CD4-positive, alpha-beta memory T cell (primary cell): Measurements from ENCODE around the gene SPECC1. TPM values are rescaled to one million over a fixed set of nuclear protein-coding genes. Genes with fewer than 3 reads are reported as not detected.

ENCODE experiments used
- CTCF ChIA-PET: fragments of 350-600 bp; sonication (Branson Sonifier 250); formaldehyde crosslinking; loops from one replicate; lab custom pipeline; 2021; ENCODE audit warnings: inconsistent platforms; ENCODE audit not compliant: partially characterized antibody; lab: Charles Lee
- POLR2A ChIA-PET: fragments of 350-600 bp; sonication (Branson Sonifier 250); formaldehyde crosslinking; loops from one replicate; lab custom pipeline; 2021; ENCODE audit not compliant: partially characterized antibody; lab: Charles Lee
- DNase-seq, 5 donors: peaks; one replicate each; pipeline versions ENCODE4 v3.0.0 to v3.0.0-alpha.2; 2020 to 2022; ENCODE audit warnings: mixed read lengths in 1 of 5
- H3K27ac ChIP-seq: one replicate; pipeline ENCODE4 v1.7.0; 2013; ENCODE audit warnings: low read depth, low read length
- H3K27me3 ChIP-seq: 2 replicates; pipeline ENCODE4 v1.7.0; 2013; ENCODE audit warnings: mild to moderate bottlenecking, low read length, moderate library complexity; ENCODE audit not compliant: insufficient read depth
- H3K36me3 ChIP-seq: 2 replicates; pipeline ENCODE4 v1.7.0; 2013; ENCODE audit warnings: mild to moderate bottlenecking, low read length, moderate library complexity; ENCODE audit not compliant: insufficient read depth
- H3K4me1 ChIP-seq: 2 replicates; pipeline ENCODE4 v1.7.0; 2013; ENCODE audit warnings: mild to moderate bottlenecking, low read length, moderate library complexity; ENCODE audit not compliant: insufficient read depth
- H3K4me3 ChIP-seq, 2 donors: one replicate each; pipeline ENCODE4 v1.7.0; 2013; ENCODE audit warnings: low read length in 2 of 2, mild to moderate bottlenecking in 1 of 2
- H3K9me3 ChIP-seq, 2 donors: one replicate each; pipeline ENCODE4 v1.7.0; 2013; ENCODE audit warnings: low read length in 2 of 2, control low read depth in 1 of 2; ENCODE audit not compliant: control insufficient read depth in 1 of 2
- H3K27ac Mint-ChIP-seq, 7 donors: one replicate each; pipeline ENCODE4 v1.8.0; 2020 to 2021; ENCODE audit warnings: mixed read lengths in 7 of 7, mild to moderate bottlenecking in 6 of 7, inconsistent platforms in 3 of 7, moderate library complexity in 3 of 7
- H3K27me3 Mint-ChIP-seq, 2 donors: one replicate each; pipeline ENCODE4 v1.8.0; 2020 to 2021; ENCODE audit warnings: mixed read lengths in 2 of 2
- H3K36me3 Mint-ChIP-seq, 2 donors: one replicate each; pipeline ENCODE4 v1.8.0; 2020 to 2021; ENCODE audit warnings: mixed read lengths in 2 of 2, inconsistent platforms in 1 of 2, mild to moderate bottlenecking in 1 of 2
- H3K4me1 Mint-ChIP-seq, 4 donors: one replicate each; pipeline ENCODE4 v1.8.0; 2020 to 2021; ENCODE audit warnings: mixed read lengths in 4 of 4, mild to moderate bottlenecking in 1 of 4
- H3K4me3 Mint-ChIP-seq, 8 donors: one replicate each; pipeline ENCODE4 v1.8.0; 2020 to 2021; ENCODE audit warnings: mixed read lengths in 8 of 8, mild to moderate bottlenecking in 7 of 8, moderate library complexity in 6 of 8, inconsistent platforms in 3 of 8
- H3K9me3 Mint-ChIP-seq, 8 donors: one replicate each; pipeline ENCODE4 v1.8.0; 2020 to 2021; ENCODE audit warnings: mixed read lengths in 8 of 8, mild to moderate bottlenecking in 5 of 8, inconsistent platforms in 3 of 8, moderate library complexity in 1 of 8
- intact Hi-C: fragments of 100-400 bp; cut with micrococcal nuclease; formaldehyde crosslinking; loops from one replicate; pipeline ENCODE4 v1.15.1; 2023
- polyA plus RNA-seq, 2 donors: library from polyadenylated mRNA; unstranded; fragments of 300-500 nt; fragmentation: Illumina TruSeq; gene quantifications; one replicate each; pipeline ENCODE4 v1.2.3, GENCODE V29; 2021
- total RNA-seq, 2 experiments: library from RNA; stranded (reverse); gene quantifications; one replicate each; pipeline ENCODE4 v1.2.3, GENCODE V29; 2021

SPECC1 gene
- total and polyA plus RNA-seq, 4 experiments from 2014 or later: 1.7 to 13.4 (median 8.7) TPM

DNA sequence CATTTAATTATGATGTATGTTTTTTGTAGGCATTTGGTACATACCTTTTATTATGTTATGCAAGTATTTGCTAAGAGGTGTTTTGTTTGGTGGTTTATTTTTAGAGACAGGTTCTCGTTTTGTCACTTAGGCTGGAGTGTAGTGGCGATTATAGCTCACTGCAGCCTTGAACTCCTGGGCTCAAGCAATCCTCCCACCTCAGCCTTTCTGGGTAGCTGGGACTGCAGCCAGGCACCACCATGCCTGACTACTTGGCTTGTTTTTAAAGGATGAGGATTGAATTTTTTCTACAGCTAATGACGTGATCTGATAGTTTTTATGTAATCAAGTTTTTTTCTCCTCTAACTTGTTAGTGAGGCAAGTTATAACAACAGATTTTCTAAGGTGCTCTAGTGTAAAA lies 199.6 kb downstream of the SPECC1 start:
- Histone ChIP-seq H3K9me3 (no peaks in the 10 kb centered on the region), H3K27ac (no peak overlapping the region), H3K4me3 (no peak overlapping the region), H3K4me1 (no peaks in the 10 kb centered on the region), H3K27me3 (no peaks in the 10 kb centered on the region), H3K36me3 (no peaks in the 10 kb centered on the region)
- Mint-ChIP-seq H3K27me3 (no peaks in the 10 kb centered on the region), H3K4me3 (no peak overlapping the region), H3K36me3 (peaks cover 3 to 9% of the 10 kb centered on the region in 2 donors), H3K9me3 (peaks cover 0 to 4% (median 0%) of the 10 kb centered on the region in 8 donors), H3K4me1 (peaks cover 4 to 16% (median 9%) of the 10 kb centered on the region in 4 donors), H3K27ac (no peak overlapping the region)
- no peak for DNase-seq
- CTCF ChIA-PET: no interaction called here
- POLR2A ChIA-PET: no interaction called here
- intact Hi-C loops: no loop called here

- no peak overlapping the region for H3K27ac Mint-ChIP-seq
- H3K36me3 Mint-ChIP-seq: peaks cover 3 to 9% of the 10 kb centered on the region in 2 donors
- Histone ChIP-seq H3K36me3 (no peaks in the 10 kb centered on the region), H3K4me3 (no peak overlapping the region), H3K9me3 (no peaks in the 10 kb centered on the region), H3K27me3 (no peaks in the 10 kb centered on the region), H3K27ac (no peak overlapping the region), H3K4me1 (no peaks in the 10 kb centered on the region)
- H3K4me1 Mint-ChIP-seq: peaks cover 2 to 10% (median 8%) of the 10 kb centered on the region in 4 donors
- ChIA-PET CTCF (interaction anchor here (2.5 kb wide), 1 partner anchor 17 kb away, joined by 6 read pairs; no protein-coding TSS in a partner anchor), POLR2A (no interaction called here)
- peaks cover 0 to 4% (median 0%) of the 10 kb centered on the region in 8 donors for H3K9me3 Mint-ChIP-seq
- intact Hi-C loops: no loop called here
- no peak for DNase-seq
- H3K27me3 Mint-ChIP-seq: no peaks in the 10 kb centered on the region
- no peak overlapping the region for H3K4me3 Mint-ChIP-seq
Observed at GRCh38 chr17:20210180-20210579, 201.0 kb downstream of the SPECC1 start.

GRCh38 chr17:20210614-20211013 lies 201.5 kb downstream of the SPECC1 start:
- no peak overlapping the region for H3K27ac ChIP-seq
- no peaks in the 10 kb centered on the region for H3K27me3 ChIP-seq
- no peaks in the 10 kb centered on the region for H3K9me3 ChIP-seq
- no peak for DNase-seq
- H3K4me1 Mint-ChIP-seq: peaks cover 2 to 6% (median 5%) of the 10 kb centered on the region in 4 donors
- POLR2A ChIA-PET: no interaction called here
- no peaks in the 10 kb centered on the region for H3K4me1 ChIP-seq
- CTCF ChIA-PET: interaction anchor here (2.5 kb wide), 1 partner anchor 16 kb away, joined by 6 read pairs; no protein-coding TSS in a partner anchor
- H3K27ac Mint-ChIP-seq: no peak overlapping the region
- H3K36me3 ChIP-seq: no peaks in the 10 kb centered on the region
- no peak overlapping the region for H3K4me3 ChIP-seq
- H3K36me3 Mint-ChIP-seq: peaks cover 3 to 9% of the 10 kb centered on the region in 2 donors
- intact Hi-C loops: no loop called here
- no peak overlapping the region for H3K4me3 Mint-ChIP-seq
- peaks cover 0 to 4% (median 0%) of the 10 kb centered on the region in 8 donors for H3K9me3 Mint-ChIP-seq
- no peaks in the 10 kb centered on the region for H3K27me3 Mint-ChIP-seq

DNA sequence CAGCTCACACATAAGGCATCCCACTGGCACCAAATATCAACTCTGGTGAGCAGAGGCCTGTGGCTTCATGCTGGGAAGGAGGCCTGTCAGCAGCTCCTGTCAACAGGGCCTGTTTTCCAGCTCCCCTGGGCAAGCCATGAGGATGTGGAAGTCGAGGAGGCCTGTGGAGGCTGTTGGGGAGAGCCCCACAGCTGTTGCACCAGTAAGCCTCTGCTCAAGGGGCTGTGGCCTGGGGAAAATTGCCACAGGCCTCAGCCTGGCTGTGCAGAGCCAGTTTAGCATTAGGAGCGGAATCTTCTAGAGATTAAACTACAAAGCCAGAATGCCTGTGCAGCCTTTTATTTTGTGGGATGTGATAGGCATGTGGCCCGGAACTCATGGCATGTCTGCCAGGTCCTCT lies 202.1 kb downstream of the SPECC1 start:
- Mint-ChIP-seq H3K36me3 (peaks cover 3 to 9% of the 10 kb centered on the region in 2 donors), H3K4me3 (no peak overlapping the region), H3K27me3 (no peaks in the 10 kb centered on the region), H3K27ac (no peak overlapping the region), H3K4me1 (peaks cover 0 to 3% (median 0%) of the 10 kb centered on the region in 4 donors), H3K9me3 (peaks cover 0 to 4% (median 0%) of the 10 kb centered on the region in 8 donors)
- H3K36me3 ChIP-seq: no peaks in the 10 kb centered on the region
- H3K9me3 ChIP-seq: no peaks in the 10 kb centered on the region
- ChIA-PET CTCF (interaction anchor here (2.5 kb wide), 1 partner anchor 16 kb away, joined by 6 read pairs; no protein-coding TSS in a partner anchor), POLR2A (no interaction called here)
- no peak overlapping the region for H3K27ac ChIP-seq
- H3K27me3 ChIP-seq: no peaks in the 10 kb centered on the region
- intact Hi-C loops: no loop called here
- no peaks in the 10 kb centered on the region for H3K4me1 ChIP-seq
- DNase-seq: no peak
- no peak overlapping the region for H3K4me3 ChIP-seq

GRCh38 chr17:20213449-20213848 lies 204.3 kb downstream of the SPECC1 start:
- Histone ChIP-seq H3K4me3 (no peak overlapping the region), H3K27ac (no peak overlapping the region), H3K27me3 (no peaks in the 10 kb centered on the region), H3K4me1 (no peaks in the 10 kb centered on the region), H3K36me3 (no peaks in the 10 kb centered on the region), H3K9me3 (no peaks in the 10 kb centered on the region)
- no peak overlapping the region for H3K4me3 Mint-ChIP-seq
- H3K4me1 Mint-ChIP-seq: no peaks in the 10 kb centered on the region
- no peak for DNase-seq
- CTCF ChIA-PET: no interaction called here
- intact Hi-C loops: no loop called here
- no peak overlapping the region for H3K27ac Mint-ChIP-seq
- peaks cover 3 to 9% of the 10 kb centered on the region in 2 donors for H3K36me3 Mint-ChIP-seq
- POLR2A ChIA-PET: no interaction called here
- H3K27me3 Mint-ChIP-seq: no peaks in the 10 kb centered on the region
- H3K9me3 Mint-ChIP-seq: peaks cover 0 to 4% (median 0%) of the 10 kb centered on the region in 8 donors

DNA sequence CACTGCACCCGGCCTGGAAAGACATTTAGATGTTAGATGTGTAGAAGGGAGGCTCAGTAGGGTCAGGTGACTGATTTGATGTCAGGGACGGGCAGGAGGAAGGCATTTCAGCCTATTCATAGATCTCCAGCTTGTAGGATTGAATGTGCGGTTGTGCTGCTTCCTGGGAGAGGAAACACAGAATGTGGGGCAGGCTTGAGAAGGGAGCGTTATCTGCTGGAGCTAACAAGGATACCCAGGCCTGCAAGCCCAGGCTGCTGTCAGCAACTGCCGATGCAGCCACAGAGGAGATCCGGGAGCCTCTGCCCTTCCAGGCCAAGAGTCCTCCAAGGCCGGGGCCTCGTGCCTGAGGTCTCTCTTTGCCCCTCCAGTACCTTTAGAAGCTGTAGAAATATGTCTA lies 205.6 kb downstream of the SPECC1 start:
- no peak overlapping the region for H3K27ac Mint-ChIP-seq
- H3K36me3 Mint-ChIP-seq: peaks cover 3 to 9% of the 10 kb centered on the region in 2 donors
- DNase-seq: no peak
- H3K36me3 ChIP-seq: no peaks in the 10 kb centered on the region
- CTCF ChIA-PET: no interaction called here
- H3K27ac ChIP-seq: no peak overlapping the region
- H3K9me3 ChIP-seq: no peaks in the 10 kb centered on the region
- no peak overlapping the region for H3K4me3 Mint-ChIP-seq
- H3K4me1 ChIP-seq: no peaks in the 10 kb centered on the region
- no peaks in the 10 kb centered on the region for H3K4me1 Mint-ChIP-seq
- POLR2A ChIA-PET: no interaction called here
- no peaks in the 10 kb centered on the region for H3K27me3 Mint-ChIP-seq
- H3K4me3 ChIP-seq: no peak overlapping the region
- H3K27me3 ChIP-seq: no peaks in the 10 kb centered on the region
- intact Hi-C loops: no loop called here
- H3K9me3 Mint-ChIP-seq: peaks cover 0 to 4% (median 0%) of the 10 kb centered on the region in 8 donors

- Histone ChIP-seq H3K27ac (no peak overlapping the region), H3K36me3 (no peaks in the 10 kb centered on the region), H3K27me3 (no peaks in the 10 kb centered on the region), H3K4me3 (no peak overlapping the region), H3K4me1 (no peaks in the 10 kb centered on the region), H3K9me3 (no peaks in the 10 kb centered on the region)
- POLR2A ChIA-PET: no interaction called here
- H3K36me3 Mint-ChIP-seq: peaks cover 0 to 9% of the 10 kb centered on the region in 2 donors
- no peak overlapping the region for H3K4me3 Mint-ChIP-seq
- H3K27ac Mint-ChIP-seq: no peak overlapping the region
- H3K27me3 Mint-ChIP-seq: no peaks in the 10 kb centered on the region
- no peak for DNase-seq
- no peaks in the 10 kb centered on the region for H3K4me1 Mint-ChIP-seq
- H3K9me3 Mint-ChIP-seq: peaks cover 0 to 4% (median 0%) of the 10 kb centered on the region in 8 donors
- CTCF ChIA-PET: interaction anchor here (1.0 kb wide), 1 partner anchor 105 kb away, joined by 3 read pairs; no protein-coding TSS in a partner anchor
- intact Hi-C loops: no loop called here
Observed at GRCh38 chr17:20216154-20216815, 207.1 kb downstream of the SPECC1 start.
